Measurements from ENCODE around the gene ZFP36L1. TPM values are rescaled to one million over a fixed set of nuclear protein-coding genes. Genes with fewer than 3 reads are reported as not detected.

ZFP36L1 gene
- total RNA-seq, 2 experiments from 2014 or later: 254 to 258 TPM

- Mint-ChIP-seq H3K27ac (peak overlapping the region; percentile 91), H3K4me3 (peak overlapping the region; percentile 70), H3K9me3 (no peaks in the 10 kb centered on the region), H3K27me3 (no peaks in the 10 kb centered on the region), H3K4me1 (ENCODE audit: low read depth) (peaks cover 74% of the 10 kb centered on the region), H3K36me3 (ENCODE audit: low read depth) (no peaks in the 10 kb centered on the region)
- Histone ChIP-seq H3K27ac (ENCODE audit: low read depth in 1 of 2, low read length in 2 of 2) (peak overlapping the region; percentile 8 to 60), H3K36me3 (ENCODE audit: insufficient read depth, low read length) (no peaks in the 10 kb centered on the region), H3K9me3 (ENCODE audit: control insufficient read depth in 1 of 2, insufficient read depth in 1 of 2, low read length in 2 of 2) (peaks cover 0 to 4% of the 10 kb centered on the region in 2 experiments), H3K4me3 (ENCODE audit: low read length) (peak overlapping the region; percentile 23), H3K27me3 (ENCODE audit: control insufficient read depth in 1 of 2, insufficient read depth in 2 of 2, low read length in 2 of 2) (no peaks in the 10 kb centered on the region), H3K4me1 (ENCODE audit: insufficient read depth, low read length) (peaks cover 73% of the 10 kb centered on the region)
- peak in 4 of 14 experiments; percentile 45 to 61 (median 58) for DNase-seq
- ATAC-seq (ENCODE audit: poor library complexity): peak; percentile 63
- ChIA-PET CTCF (interaction anchor here (1.5 to 3.2 kb wide), 2 partner anchors 10 to 17 kb away, joined by 3 to 13 read pairs; no protein-coding TSS in a partner anchor), POLR2A (interaction anchor here (0.9 to 5.1 kb wide), 14 partner anchors 9 to 522 kb away, joined by 3 to 50 read pairs (median 5); partner anchors contain the start of gene ZFP36L1)
- intact Hi-C loops (cut with DNase I, micrococcal nuclease): no loop called here
- TF ChIP-seq, protein P1, sequence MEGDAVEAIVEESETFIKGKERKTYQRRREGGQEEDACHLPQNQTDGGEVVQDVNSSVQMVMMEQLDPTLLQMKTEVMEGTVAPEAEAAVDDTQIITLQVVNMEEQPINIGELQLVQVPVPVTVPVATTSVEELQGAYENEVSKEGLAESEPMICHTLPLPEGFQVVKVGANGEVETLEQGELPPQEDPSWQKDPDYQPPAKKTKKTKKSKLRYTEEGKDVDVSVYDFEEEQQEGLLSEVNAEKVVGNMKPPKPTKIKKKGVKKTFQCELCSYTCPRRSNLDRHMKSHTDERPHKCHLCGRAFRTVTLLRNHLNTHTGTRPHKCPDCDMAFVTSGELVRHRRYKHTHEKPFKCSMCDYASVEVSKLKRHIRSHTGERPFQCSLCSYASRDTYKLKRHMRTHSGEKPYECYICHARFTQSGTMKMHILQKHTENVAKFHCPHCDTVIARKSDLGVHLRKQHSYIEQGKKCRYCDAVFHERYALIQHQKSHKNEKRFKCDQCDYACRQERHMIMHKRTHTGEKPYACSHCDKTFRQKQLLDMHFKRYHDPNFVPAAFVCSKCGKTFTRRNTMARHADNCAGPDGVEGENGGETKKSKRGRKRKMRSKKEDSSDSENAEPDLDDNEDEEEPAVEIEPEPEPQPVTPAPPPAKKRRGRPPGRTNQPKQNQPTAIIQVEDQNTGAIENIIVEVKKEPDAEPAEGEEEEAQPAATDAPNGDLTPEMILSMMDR (IDR thresholded peaks at IDR 0.05): no peak
Measured at GRCh38 chr14:68771631-68772030, 21.2 kb downstream of the ZFP36L1 start.

DNA sequence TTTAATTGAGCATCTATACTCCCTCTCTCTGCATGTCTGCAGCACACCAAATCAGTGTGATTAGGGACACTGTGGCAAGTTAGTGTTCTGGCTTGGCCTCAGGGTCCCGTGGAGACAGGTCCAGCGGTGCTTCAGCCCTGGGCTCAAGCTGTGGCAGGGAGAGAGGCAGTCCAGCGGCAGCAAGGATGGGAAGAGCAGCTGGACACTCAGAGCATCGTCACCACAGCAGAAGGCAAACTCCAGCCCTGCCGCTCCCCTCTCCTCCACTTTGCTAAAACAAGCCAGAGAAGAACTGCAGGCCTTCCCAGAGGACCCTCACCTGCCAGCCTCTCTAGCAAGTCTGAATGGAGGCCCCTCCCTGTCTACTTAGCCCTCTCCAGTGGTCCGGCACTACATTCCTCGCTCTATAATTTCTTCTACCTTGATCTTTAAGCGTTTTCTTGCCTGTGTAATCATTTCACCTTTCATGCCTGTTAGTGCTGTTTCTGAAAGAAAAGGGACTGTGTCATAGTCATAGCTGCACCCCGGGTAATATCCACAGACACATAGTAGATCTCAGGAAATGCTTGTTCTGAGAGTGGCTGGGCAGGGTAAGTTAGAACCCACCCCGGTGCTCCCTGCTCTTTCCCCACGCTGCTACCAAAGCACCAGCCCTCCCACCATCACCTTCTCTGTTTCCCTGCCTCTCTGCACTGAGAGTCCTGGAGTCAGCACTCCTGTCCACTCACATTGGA lies 22.1 kb downstream of the ZFP36L1 start:
- TF ChIP-seq, protein P1 (IDR thresholded peaks at IDR 0.05): no peak
- POLR2A ChIA-PET: interaction anchor here (0.9 to 5.1 kb wide), 6 partner anchors 10 to 132 kb away, joined by 3 to 50 read pairs (median 6); no protein-coding TSS in a partner anchor
- H3K27me3 Mint-ChIP-seq: no peaks in the 10 kb centered on the region
- H3K4me1 Mint-ChIP-seq (ENCODE audit: low read depth): peaks cover 69% of the 10 kb centered on the region
- H3K27me3 ChIP-seq (ENCODE audit: control insufficient read depth in 1 of 2, insufficient read depth in 2 of 2, low read length in 2 of 2): no peaks in the 10 kb centered on the region
- H3K4me1 ChIP-seq (ENCODE audit: insufficient read depth, low read length): peaks cover 71% of the 10 kb centered on the region
- H3K27ac ChIP-seq (ENCODE audit: low read depth in 1 of 2, low read length in 2 of 2): no peak overlapping the region
- no peak for DNase-seq
- peaks cover 0 to 4% of the 10 kb centered on the region in 2 experiments for H3K9me3 ChIP-seq (ENCODE audit: control insufficient read depth in 1 of 2, insufficient read depth in 1 of 2, low read length in 2 of 2)
- ATAC-seq (ENCODE audit: poor library complexity): no peak
- no peaks in the 10 kb centered on the region for H3K9me3 Mint-ChIP-seq
- H3K27ac Mint-ChIP-seq: peak overlapping the region; percentile 91
- intact Hi-C loops (cut with DNase I, micrococcal nuclease): no loop called here
- no peak overlapping the region for H3K4me3 ChIP-seq (ENCODE audit: low read length)
- CTCF ChIA-PET: interaction anchor here (3.2 kb wide), 1 partner anchor 18 kb away, joined by 13 read pairs; no protein-coding TSS in a partner anchor
- no peaks in the 10 kb centered on the region for H3K36me3 ChIP-seq (ENCODE audit: insufficient read depth, low read length)
- H3K4me3 Mint-ChIP-seq: peak overlapping the region; percentile 70
- no peaks in the 10 kb centered on the region for H3K36me3 Mint-ChIP-seq (ENCODE audit: low read depth)

DNA sequence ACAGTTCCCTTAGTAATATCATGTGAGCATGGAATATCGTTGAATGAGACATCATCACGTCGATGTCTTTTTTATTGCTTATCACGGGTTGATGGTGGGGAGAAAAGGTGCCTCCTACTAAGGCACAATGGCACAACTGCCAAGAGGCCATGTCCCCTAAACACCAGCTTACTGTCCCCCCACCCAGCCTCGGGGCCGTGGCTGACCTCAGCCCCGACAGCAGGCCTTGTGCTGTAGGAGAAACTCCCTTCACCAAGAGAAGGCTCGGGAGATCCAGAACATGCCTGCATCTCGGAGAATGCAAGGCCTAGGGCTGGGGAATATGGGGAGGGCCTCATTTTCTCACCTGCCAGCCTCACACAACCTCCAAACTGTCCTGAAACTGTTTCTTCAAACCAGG lies 22.8 kb downstream of the ZFP36L1 start:
- DNase-seq (no peak), ATAC-seq (ENCODE audit: poor library complexity) (no peak)
- ChIA-PET POLR2A (no interaction called here), CTCF (no interaction called here)
- Histone ChIP-seq H3K4me1 (ENCODE audit: insufficient read depth, low read length) (peaks cover 71% of the 10 kb centered on the region), H3K27ac (ENCODE audit: low read depth in 1 of 2, low read length in 2 of 2) (no peak overlapping the region), H3K9me3 (ENCODE audit: control insufficient read depth in 1 of 2, insufficient read depth in 1 of 2, low read length in 2 of 2) (no peaks in the 10 kb centered on the region), H3K27me3 (ENCODE audit: control insufficient read depth in 1 of 2, insufficient read depth in 2 of 2, low read length in 2 of 2) (no peaks in the 10 kb centered on the region), H3K4me3 (ENCODE audit: low read length) (no peak overlapping the region), H3K36me3 (ENCODE audit: insufficient read depth, low read length) (no peaks in the 10 kb centered on the region)
- no peak overlapping the region for H3K4me3 Mint-ChIP-seq
- TF ChIP-seq, protein P1 (IDR thresholded peaks at IDR 0.05): no peak
- no peaks in the 10 kb centered on the region for H3K9me3 Mint-ChIP-seq
- H3K27ac Mint-ChIP-seq: peak overlapping the region; percentile 91
- peaks cover 68% of the 10 kb centered on the region for H3K4me1 Mint-ChIP-seq (ENCODE audit: low read depth)
- intact Hi-C loops (cut with DNase I, micrococcal nuclease): no loop called here
- H3K36me3 Mint-ChIP-seq (ENCODE audit: low read depth): no peaks in the 10 kb centered on the region
- H3K27me3 Mint-ChIP-seq: no peaks in the 10 kb centered on the region
